GM21381 (cell line): ENCODE data around the gene SMPDL3B.
"Not testable (repeated sequence)": the region's sequence is repeated elsewhere in the genome, so short reads cannot be mapped to it uniquely, and the experiment has no call there.

Source experiments
- ATAC-seq: cut with Tn5 transposase; IDR thresholded peaks from one replicate; pipeline ENCODE4 v1.9.1; 2021; ENCODE audit warnings: mild to moderate bottlenecking, moderate library complexity; ENCODE audit not compliant: unreplicated experiment

Gene SMPDL3B

GRCh38 chr1:27967884-27968466 is 33.2 kb downstream of the SMPDL3B start:
- ATAC-seq, result no peak

DNA sequence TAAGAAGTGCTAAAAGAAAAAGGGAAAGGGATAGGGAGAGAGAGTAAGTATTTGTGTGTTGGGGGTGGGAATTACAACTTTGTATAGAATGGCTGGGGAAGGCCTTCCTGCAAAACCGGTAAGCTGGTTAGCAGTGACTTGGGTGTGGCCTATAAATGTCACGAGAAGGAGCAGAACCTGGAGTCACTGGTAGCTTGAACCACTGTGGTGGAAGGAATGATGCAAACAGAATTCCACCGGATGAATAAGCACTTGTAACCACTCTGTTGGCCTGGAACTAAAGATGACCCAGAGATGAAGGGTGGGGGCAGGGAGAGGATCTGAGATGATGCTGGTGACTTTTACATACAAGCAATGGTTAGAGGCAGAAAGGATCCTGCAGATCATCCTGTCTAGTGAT is 33.9 kb downstream of the SMPDL3B start:
- no peak for ATAC-seq

DNA sequence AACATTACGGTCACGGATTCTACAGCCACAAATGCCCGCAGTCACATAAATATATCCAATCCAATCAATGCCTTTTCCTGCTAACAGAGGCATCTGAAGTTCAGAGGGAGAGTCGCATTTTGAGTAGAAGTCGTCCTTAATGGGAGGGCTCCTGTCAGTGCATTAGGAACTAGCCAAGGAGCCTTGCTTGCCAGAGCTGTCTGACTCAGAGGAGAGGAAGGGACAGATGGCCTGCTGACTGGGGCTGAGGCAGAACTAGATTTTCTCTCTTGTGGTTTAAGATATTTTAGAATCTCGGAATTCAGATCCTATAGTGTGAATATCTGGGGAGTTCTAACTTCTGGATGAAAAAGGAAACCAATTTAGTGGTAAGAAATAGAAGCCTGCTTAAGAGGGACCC is 35.6 kb downstream of the SMPDL3B start:
- no peak for ATAC-seq

- no peak for ATAC-seq
Observed at GRCh38 chr1:27971674-27972073, 36.9 kb downstream of the SMPDL3B start.

- no peak for ATAC-seq
Observed at GRCh38 chr1:27972141-27972540, 37.3 kb downstream of the SMPDL3B start.

- ATAC-seq, result no peak
Observed at GRCh38 chr1:27973771-27974416, 39.1 kb downstream of the SMPDL3B start.

DNA sequence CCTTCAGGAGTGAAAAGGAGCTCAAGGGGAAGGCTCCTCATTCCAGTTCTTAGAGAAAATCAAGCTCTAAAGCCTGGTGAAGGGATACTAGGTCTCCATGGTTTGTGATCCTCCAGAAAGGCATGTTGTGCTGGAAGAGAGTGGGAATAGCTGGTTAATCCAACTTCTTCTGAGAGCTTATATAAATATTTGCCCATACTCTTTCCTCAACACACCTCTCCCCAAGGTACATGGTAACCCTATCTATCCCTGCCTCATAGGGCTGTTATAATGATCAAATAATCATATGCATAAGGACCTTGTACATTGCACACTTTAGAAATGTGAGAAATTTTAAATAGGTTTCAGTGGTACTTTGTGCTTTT is 39.6 kb downstream of the SMPDL3B start:
- ATAC-seq, result no peak

GRCh38 chr1:27979151-27979858 is 44.5 kb downstream of the SMPDL3B start:
- ATAC-seq, result no peak

- no peak for ATAC-seq
Observed at GRCh38 chr1:27979859-27980201, 45.0 kb downstream of the SMPDL3B start.

DNA sequence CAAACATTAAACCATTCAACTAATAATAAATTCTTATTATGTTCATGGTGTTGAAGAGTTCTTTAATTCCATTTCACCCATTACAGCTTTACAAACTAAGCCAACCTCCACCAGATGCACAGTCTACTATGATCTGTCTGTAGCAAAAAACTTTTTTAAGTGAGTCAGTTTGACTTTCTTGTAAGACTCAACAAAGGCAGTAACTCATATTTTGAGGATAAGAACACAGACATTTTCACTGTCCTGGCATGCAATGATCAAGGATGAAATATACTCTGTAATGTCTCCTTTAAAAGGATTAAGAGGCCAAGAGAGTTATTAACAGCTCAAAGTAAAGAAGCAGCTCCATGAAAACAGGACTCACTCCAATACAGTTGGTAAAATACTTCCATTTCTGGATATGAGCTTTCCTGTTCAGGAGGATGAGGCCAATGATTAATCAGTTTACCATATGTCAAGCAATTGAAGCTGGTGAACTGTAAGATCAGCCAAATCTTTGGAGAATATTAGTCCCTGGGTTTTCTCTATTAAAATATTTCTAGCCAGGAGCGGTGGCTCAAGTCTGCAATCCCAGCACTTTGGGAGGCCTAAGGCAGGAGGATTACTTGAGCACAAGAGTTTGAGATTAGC is 45.5 kb downstream of the SMPDL3B start:
- no peak for ATAC-seq

GRCh38 chr1:27981145-27981544 is 46.3 kb downstream of the SMPDL3B start:
- ATAC-seq, result no peak

- no peak for ATAC-seq
Observed at GRCh38 chr1:27990920-27991537, 56.2 kb downstream of the SMPDL3B start.

GRCh38 chr1:27992276-27992675 is 57.5 kb downstream of the SMPDL3B start:
- no peak for ATAC-seq

DNA sequence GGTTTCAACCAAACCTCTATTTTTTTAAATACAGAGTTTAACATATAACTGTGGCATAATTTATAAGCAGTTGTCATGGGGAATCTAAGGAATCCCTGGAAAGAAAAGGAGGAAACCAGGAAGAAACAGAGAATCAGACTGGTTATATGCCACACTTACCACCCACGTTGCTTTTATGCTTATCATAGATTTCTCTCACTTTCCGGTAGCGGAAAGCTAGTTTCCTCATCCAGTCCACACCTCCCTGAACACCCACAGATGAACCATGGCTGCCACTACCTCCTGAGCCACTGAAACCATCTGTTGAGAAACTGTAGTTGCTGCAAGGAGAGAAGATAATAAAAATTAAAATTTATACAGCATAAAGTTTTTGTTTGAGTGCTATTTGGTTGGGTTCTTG is 58.4 kb downstream of the SMPDL3B start:
- no peak for ATAC-seq

DNA sequence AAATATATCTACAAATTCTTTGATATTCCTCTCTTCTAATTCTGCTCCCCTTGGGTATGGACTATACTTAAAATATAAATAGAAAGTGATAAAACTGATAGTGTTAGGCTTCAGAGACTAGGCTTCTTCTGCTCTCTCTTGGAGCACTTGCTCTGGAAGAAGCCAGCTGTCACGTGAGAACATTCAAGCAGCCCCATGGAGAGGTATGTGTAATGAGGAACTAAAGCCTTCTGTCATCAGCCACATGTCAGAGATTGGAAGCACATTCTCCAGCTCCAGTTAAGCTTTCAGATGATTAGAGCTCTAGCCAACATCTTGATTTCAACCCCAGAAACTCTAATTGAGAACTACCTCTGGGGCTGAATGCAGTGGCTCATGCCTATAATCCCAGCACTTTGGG is 59.3 kb downstream of the SMPDL3B start:
- no peak for ATAC-seq

DNA sequence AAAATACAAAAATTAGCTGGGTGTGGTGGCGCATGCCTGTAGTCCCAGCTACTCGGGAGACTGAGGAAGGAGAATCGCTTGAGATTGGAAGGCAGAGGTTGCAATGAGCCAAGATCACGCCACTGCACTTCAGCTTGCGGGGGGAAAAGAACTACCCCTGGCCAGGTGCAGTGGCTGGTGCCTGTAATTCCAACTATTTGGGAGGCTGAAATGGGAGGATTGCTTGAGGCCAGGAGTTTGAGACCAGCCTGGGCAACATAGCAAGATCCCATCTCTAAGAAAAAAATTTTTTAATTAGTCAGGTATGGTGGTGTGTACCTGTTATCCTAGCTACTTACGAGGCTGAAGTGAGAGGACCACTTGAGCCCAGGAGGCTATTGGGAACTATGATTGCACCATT is 59.7 kb downstream of the SMPDL3B start:
- not testable (repeated sequence) for ATAC-seq

DNA sequence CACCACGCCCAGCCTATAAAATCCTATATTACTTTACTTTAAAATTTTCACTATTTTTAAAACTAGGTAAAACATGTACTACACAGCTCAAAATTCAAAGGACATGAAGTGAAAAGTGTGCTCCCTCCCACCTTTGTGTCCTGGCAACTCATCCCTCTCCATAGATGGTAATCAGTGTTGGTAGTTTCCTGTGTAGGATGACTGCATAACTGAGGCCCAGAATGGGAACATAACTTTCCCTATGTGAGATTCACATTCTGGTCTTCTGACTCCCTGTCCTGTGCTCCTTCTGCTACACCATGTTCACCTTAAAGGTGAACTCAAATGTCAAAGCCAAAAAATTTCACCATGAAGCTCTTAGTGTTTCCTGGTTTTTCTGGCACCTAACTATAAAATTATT is 64.3 kb downstream of the SMPDL3B start:
- ATAC-seq, result no peak

DNA sequence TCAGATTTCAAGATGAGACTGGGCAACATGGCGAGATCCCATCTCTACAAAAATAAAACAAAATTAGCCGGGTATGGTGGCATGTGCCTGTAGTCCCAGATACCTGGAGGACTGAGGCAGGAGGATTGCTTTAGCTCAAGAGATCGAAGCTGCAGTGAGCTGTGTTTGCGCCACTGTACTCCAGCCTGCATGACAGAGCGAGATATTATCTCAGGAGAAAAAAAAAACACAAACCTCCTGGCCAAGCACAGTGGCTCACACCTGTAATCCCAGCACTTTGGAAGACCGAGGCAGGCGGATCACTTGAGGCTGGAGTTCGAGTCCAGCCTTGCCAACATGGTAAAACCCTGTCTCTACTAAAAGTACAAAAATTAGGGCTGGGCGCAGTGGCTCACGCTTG is 67.8 kb downstream of the SMPDL3B start:
- ATAC-seq, result no peak

DNA sequence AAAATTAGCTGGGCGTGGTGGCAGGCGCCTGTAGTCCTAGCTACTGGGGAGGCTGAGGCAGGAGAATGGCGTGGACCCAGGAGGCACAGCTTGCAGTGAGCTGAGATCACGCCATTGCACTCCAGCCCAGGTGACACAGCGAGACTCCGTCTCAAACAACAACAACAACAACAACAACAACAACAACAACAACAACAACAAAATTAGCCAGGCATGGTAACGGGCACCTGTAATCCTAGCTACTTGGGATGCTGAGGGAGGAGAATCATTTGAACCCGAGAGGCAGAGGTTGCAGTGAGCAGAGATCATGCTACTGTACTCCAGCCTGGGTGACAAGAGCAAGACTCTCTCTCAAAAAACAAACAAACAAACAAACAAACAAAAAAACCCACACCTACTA is 68.3 kb downstream of the SMPDL3B start:
- not testable (repeated sequence) for ATAC-seq
